ENCODE measurements around the gene KCNF1.

DNA sequence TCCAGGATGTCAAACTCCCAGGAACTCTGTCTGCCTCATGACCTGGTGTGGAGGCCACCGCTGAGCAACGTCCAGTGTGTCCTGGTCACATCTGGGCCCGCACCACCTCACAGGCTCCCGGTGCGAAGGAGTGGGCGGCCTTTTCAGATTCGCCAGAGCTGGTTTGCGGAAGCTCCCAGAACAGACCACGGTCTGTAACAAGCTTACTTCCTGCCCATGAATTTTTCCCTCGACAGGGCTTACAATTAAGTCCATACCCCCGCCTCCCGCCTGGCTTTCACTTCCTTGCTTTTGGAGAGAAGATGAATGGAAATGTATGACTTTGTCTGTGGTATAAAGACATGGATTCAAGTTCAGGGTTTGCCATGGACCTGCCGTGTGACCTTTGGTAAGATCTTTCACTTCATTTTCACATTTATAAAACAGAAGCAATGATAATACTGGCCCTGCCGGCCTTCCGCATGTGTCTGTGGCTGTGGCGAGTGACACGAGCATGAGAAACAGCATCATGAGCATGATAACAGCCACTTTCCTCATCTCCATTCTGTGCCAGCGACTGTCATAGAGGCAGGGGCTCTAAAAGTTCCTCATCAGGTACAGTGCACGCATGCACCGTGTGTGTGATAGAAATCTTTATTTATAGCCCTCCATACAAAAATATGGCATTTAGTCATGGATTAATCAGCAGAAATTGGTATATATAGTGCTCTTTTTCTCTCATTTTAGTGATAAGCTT is 31.0 kb upstream of the KCNF1 start:
- TF ChIP-seq TAF1 (IDR thresholded peaks at IDR 0.05; ENCODE audit: borderline replicate concordance, insufficient read depth, low read length) (no peak), POLR2AphosphoS5 (IDR thresholded peaks at IDR 0.05; ENCODE audit: low read depth, low read length) (no peak)
- TF ChIP-seq, protein P1, sequence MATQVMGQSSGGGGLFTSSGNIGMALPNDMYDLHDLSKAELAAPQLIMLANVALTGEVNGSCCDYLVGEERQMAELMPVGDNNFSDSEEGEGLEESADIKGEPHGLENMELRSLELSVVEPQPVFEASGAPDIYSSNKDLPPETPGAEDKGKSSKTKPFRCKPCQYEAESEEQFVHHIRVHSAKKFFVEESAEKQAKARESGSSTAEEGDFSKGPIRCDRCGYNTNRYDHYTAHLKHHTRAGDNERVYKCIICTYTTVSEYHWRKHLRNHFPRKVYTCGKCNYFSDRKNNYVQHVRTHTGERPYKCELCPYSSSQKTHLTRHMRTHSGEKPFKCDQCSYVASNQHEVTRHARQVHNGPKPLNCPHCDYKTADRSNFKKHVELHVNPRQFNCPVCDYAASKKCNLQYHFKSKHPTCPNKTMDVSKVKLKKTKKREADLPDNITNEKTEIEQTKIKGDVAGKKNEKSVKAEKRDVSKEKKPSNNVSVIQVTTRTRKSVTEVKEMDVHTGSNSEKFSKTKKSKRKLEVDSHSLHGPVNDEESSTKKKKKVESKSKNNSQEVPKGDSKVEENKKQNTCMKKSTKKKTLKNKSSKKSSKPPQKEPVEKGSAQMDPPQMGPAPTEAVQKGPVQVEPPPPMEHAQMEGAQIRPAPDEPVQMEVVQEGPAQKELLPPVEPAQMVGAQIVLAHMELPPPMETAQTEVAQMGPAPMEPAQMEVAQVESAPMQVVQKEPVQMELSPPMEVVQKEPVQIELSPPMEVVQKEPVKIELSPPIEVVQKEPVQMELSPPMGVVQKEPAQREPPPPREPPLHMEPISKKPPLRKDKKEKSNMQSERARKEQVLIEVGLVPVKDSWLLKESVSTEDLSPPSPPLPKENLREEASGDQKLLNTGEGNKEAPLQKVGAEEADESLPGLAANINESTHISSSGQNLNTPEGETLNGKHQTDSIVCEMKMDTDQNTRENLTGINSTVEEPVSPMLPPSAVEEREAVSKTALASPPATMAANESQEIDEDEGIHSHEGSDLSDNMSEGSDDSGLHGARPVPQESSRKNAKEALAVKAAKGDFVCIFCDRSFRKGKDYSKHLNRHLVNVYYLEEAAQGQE (IDR thresholded peaks at IDR 0.05; ENCODE audit: insufficient read depth in 1 of 2, low read depth in 2 of 2, low read length in 2 of 2) = no peak
